Neuron (in vitro differentiated cells): ENCODE results near the gene MCAT.

ENCODE experiments used
- H2AFZ ChIP-seq: one replicate; pipeline ENCODE4 v1.6.1; 2013; ENCODE audit warnings: low read depth, mild to moderate bottlenecking, inconsistent platforms, low read length, moderate library complexity
- H3K27me3 ChIP-seq: one replicate; pipeline ENCODE4 v1.6.1; 2013; ENCODE audit warnings: low read length; ENCODE audit not compliant: insufficient read depth
- H3K36me3 ChIP-seq: one replicate; pipeline ENCODE4 v1.6.1; 2013; ENCODE audit warnings: low read length; ENCODE audit not compliant: insufficient read depth
- H3K4me1 ChIP-seq: one replicate; pipeline ENCODE4 v1.6.1; 2013; ENCODE audit warnings: low read length; ENCODE audit not compliant: insufficient read depth
- H3K4me3 ChIP-seq: 2 replicates; pipeline ENCODE4 v1.5.1; 2013; ENCODE audit warnings: mild to moderate bottlenecking, low read length, moderate library complexity
- H3K9me3 ChIP-seq: one replicate; pipeline ENCODE4 v1.6.1; 2013; ENCODE audit warnings: low read length

MCAT gene

GRCh38 chr22:43100225-43100624 is 43.0 kb downstream of the MCAT start:
- no peak overlapping the region for H2AFZ ChIP-seq
- H3K9me3 ChIP-seq: peaks cover 7% of the 10 kb centered on the region
- no peaks in the 10 kb centered on the region for H3K36me3 ChIP-seq
- peaks cover 23% of the 10 kb centered on the region for H3K4me1 ChIP-seq
- H3K27me3 ChIP-seq: no peaks in the 10 kb centered on the region
- no peak overlapping the region for H3K4me3 ChIP-seq

DNA sequence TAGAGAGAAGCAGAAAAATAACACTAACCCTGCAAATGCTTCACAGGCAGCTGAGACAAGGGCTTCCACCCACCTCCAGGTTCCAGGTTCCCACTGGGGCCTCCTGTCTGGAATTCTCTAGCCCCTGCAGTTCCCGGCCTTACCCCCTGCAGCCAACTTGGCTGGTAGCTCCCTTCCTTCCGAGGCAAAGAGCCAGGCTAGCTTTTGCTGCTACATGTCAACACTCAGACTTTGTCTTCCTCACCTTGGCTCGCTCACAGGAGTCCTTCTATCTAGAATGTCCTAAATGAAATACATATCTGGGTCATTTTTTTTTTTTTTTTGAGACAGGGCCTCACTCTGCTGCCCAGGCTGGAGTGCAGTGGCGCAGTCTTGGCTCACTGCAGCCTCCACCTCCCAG is 44.1 kb downstream of the MCAT start:
- H2AFZ ChIP-seq: no peak overlapping the region
- peaks cover 7% of the 10 kb centered on the region for H3K9me3 ChIP-seq
- H3K36me3 ChIP-seq: no peaks in the 10 kb centered on the region
- H3K4me1 ChIP-seq: peaks cover 21% of the 10 kb centered on the region
- H3K4me3 ChIP-seq: no peak overlapping the region
- no peaks in the 10 kb centered on the region for H3K27me3 ChIP-seq

- Histone ChIP-seq H3K9me3 (peaks cover 7% of the 10 kb centered on the region), H2AFZ (no peak overlapping the region), H3K4me3 (no peak overlapping the region), H3K36me3 (no peaks in the 10 kb centered on the region), H3K27me3 (no peaks in the 10 kb centered on the region), H3K4me1 (peaks cover 14% of the 10 kb centered on the region)
Measured at GRCh38 chr22:43098356-43098755, 44.8 kb downstream of the MCAT start.

DNA sequence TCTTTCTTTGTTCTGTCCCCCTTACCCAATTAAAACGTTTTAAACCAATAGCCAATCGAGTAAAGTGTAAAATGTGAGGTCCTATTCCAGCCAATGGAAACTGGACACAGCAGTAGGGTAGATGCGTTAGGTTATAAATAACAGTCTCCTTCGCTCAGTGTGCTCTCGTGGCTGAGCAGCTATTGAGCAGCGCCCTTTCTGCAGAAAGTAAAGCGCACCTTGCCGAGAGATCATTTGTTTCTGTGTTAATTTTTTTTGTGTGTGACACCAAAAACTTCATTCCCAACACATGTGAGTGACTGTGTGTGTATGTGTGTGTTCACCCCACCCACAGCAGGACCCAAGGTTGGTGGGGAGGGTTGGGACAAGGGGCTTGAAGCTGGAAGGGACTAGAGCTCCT is 46.8 kb downstream of the MCAT start:
- no peak overlapping the region for H3K4me3 ChIP-seq
- H3K4me1 ChIP-seq: peaks cover 9% of the 10 kb centered on the region
- H2AFZ ChIP-seq: no peak overlapping the region
- H3K9me3 ChIP-seq: peaks cover 7% of the 10 kb centered on the region
- no peaks in the 10 kb centered on the region for H3K27me3 ChIP-seq
- no peaks in the 10 kb centered on the region for H3K36me3 ChIP-seq

DNA sequence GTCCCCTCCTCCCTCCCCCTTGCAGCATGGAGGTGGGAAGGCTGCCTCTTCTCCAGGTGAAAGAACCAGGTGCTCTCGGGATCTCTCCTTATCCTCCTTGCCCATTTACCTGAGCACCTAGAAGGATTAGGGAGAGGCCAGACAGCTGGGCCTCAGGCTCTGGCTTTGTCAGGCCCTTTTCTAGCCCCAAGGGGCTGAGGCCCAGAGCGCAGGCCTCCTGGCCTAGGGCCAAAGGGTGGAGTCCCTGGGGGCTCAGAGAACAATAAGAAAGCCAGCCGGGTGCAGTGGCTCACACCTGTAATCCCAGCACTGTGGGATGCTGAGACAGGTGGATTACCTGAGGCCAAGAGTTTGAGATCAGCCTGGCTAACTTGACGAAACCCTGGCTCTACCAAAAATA is 48.6 kb downstream of the MCAT start:
- H3K27me3 ChIP-seq: no peaks in the 10 kb centered on the region
- no peak overlapping the region for H3K4me3 ChIP-seq
- no peaks in the 10 kb centered on the region for H3K36me3 ChIP-seq
- H3K9me3 ChIP-seq: peaks cover 7% of the 10 kb centered on the region
- peaks cover 5% of the 10 kb centered on the region for H3K4me1 ChIP-seq
- no peak overlapping the region for H2AFZ ChIP-seq

- Histone ChIP-seq H3K36me3 (no peaks in the 10 kb centered on the region), H3K9me3 (peaks cover 7% of the 10 kb centered on the region), H3K4me1 (peaks cover 5% of the 10 kb centered on the region), H3K4me3 (no peak overlapping the region), H3K27me3 (no peaks in the 10 kb centered on the region), H2AFZ (no peak overlapping the region)
Measured at GRCh38 chr22:43094085-43094484, 49.1 kb downstream of the MCAT start.

GRCh38 chr22:43092085-43092484 is 51.1 kb downstream of the MCAT start:
- no peaks in the 10 kb centered on the region for H3K27me3 ChIP-seq
- H2AFZ ChIP-seq: no peak overlapping the region
- H3K4me3 ChIP-seq: no peak overlapping the region
- peaks cover 6% of the 10 kb centered on the region for H3K9me3 ChIP-seq
- no peaks in the 10 kb centered on the region for H3K36me3 ChIP-seq
- H3K4me1 ChIP-seq: peaks cover 9% of the 10 kb centered on the region

- Histone ChIP-seq H3K4me1 (peaks cover 7% of the 10 kb centered on the region), H3K9me3 (no peaks in the 10 kb centered on the region), H3K4me3 (no peak overlapping the region), H2AFZ (no peak overlapping the region), H3K36me3 (peaks cover 7% of the 10 kb centered on the region), H3K27me3 (no peaks in the 10 kb centered on the region)
Measured at GRCh38 chr22:43090130-43090789, 52.9 kb downstream of the MCAT start.

- peaks cover 7% of the 10 kb centered on the region for H3K36me3 ChIP-seq
- H3K4me1 ChIP-seq: peaks cover 4% of the 10 kb centered on the region
- H3K27me3 ChIP-seq: no peaks in the 10 kb centered on the region
Measured at GRCh38 chr22:43088984-43089717, 54.0 kb downstream of the MCAT start, which contains the start of gene TTLL1. Gene TTLL1 (minus strand): TSS chr22:43089391. CDS start chr22:43075586, 13,805 bp downstream.

GRCh38 chr22:43088627-43088983 is 54.6 kb downstream of the MCAT start:
- Histone ChIP-seq H3K9me3 (no peaks in the 10 kb centered on the region), H3K4me1 (peaks cover 4% of the 10 kb centered on the region), H2AFZ (peak overlapping the region; percentile 61), H3K4me3 (peak overlapping the region; percentile 67), H3K36me3 (peaks cover 7% of the 10 kb centered on the region), H3K27me3 (no peaks in the 10 kb centered on the region)

More at GRCh38 chr22:43088984-43089717, 54.0 kb downstream of the MCAT start, which contains the start of gene TTLL1:
- Histone ChIP-seq H2AFZ (peak within 1 kb of the TSS; percentile 61), H3K9me3 (no peaks in the 10 kb centered on the region), H3K4me3 (peak within 1 kb of the TSS; percentile 67)

- H3K9me3 ChIP-seq: no peaks in the 10 kb centered on the region
- H3K27me3 ChIP-seq: no peaks in the 10 kb centered on the region
- H2AFZ ChIP-seq: no peak overlapping the region
- no peak overlapping the region for H3K4me3 ChIP-seq
- H3K4me1 ChIP-seq: peaks cover 4% of the 10 kb centered on the region
- peaks cover 7% of the 10 kb centered on the region for H3K36me3 ChIP-seq
Measured at GRCh38 chr22:43085658-43086606, 57.3 kb downstream of the MCAT start.
